SK-N-SH (cell line): ENCODE measurements around the gene C8B.

Experiments
- CHD2 ChIP-seq: fragments of 150-350 bp; IDR thresholded peaks from 2 replicates; pipeline ENCODE4 v1.6.1; 2018; ENCODE audit warnings: low read length; ENCODE audit not compliant: partially characterized antibody
- CTCF ChIP-seq: fragments of 200-600 bp; sonication (generic); IDR thresholded peaks from 2 replicates; pipeline ENCODE4 v1.6.1; 2017; ENCODE audit warnings: antibody characterized with exemption, mild to moderate bottlenecking, moderate library complexity
- EZH2phosphoT487 ChIP-seq: fragments of 200-600 bp; sonication (generic); IDR thresholded peaks from 2 replicates; pipeline ENCODE4 v1.6.1; 2017; ENCODE audit warnings: low read depth, mixed run types, mild to moderate bottlenecking, antibody characterized with exemption, moderate library complexity, borderline replicate concordance
- GATA2 ChIP-seq: sonication (generic); formaldehyde crosslinking; IDR thresholded peaks from 2 replicates; pipeline ENCODE4 v1.5.0; 2020; ENCODE audit warnings: mild to moderate bottlenecking, missing genetic modification reagents
- JUND ChIP-seq: IDR thresholded peaks from 2 replicates; pipeline ENCODE4 v1.4.0; 2012
- POLR2AphosphoS5 ChIP-seq: IDR thresholded peaks from 2 replicates; pipeline ENCODE4 v1.6.1; 2012; ENCODE audit warnings: low read depth, low read length
- RAD21 ChIP-seq: IDR thresholded peaks from 2 replicates; pipeline ENCODE4 v1.6.1; 2012; ENCODE audit warnings: mild to moderate bottlenecking, low read length
- RFX5 ChIP-seq: IDR thresholded peaks from 2 replicates; pipeline ENCODE4 v1.6.1; 2012; ENCODE audit warnings: mild to moderate bottlenecking, improper control_type of control experiment, low read length
- SMC3 ChIP-seq: IDR thresholded peaks from 2 replicates; pipeline ENCODE4 v1.6.1; 2012; ENCODE audit warnings: low read depth, low read length, improper control_type of control experiment
- TAF1 ChIP-seq: IDR thresholded peaks from 2 replicates; pipeline ENCODE4 v1.6.1; 2012; ENCODE audit warnings: low read depth, mild to moderate bottlenecking, low read length, moderate library complexity, borderline replicate concordance
- YY1 ChIP-seq: IDR thresholded peaks from 2 replicates; pipeline ENCODE4 v1.4.0; 2012; ENCODE audit warnings: low read depth, mild to moderate bottlenecking

DNA sequence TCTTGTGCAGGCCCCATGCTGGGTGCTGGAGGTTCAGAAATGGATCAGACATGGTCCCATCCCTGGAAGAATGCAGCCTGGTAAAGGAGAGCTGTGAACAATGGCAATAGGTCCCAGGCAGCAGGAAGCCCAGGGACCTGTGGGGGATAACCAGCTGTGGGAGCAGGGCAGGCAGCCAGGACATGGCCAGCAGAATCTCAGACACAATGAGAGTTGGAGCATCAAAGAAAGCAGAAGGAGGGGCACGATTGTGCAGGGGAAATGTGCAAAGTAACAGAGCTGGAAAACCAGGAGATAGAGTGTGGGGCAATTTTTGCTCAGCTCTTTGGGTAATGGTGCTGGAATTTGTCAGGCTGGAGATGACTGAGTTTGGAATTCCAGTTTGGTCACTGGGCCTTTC lies 44.3 kb downstream of the C8B start:
- TF ChIP-seq CTCF, result no peak
- TF ChIP-seq TAF1, result no peak
- TF ChIP-seq JUND, result no peak
- no peak for TF ChIP-seq RFX5
- TF ChIP-seq GATA2 (CRISPR knock-in tag), result no peak
- no peak for TF ChIP-seq RAD21
- TF ChIP-seq SMC3, result no peak
- no peak for TF ChIP-seq CHD2
- TF ChIP-seq EZH2phosphoT487, result no peak
- no peak for TF ChIP-seq POLR2AphosphoS5
- TF ChIP-seq YY1, result no peak
